ENCODE measurements around the gene DNAJC4.
"Not testable (repeated sequence)": the region's sequence is repeated elsewhere in the genome, so short reads cannot be mapped to it uniquely, and the experiment has no call there.

Gene DNAJC4

GRCh38 chr11:64246621-64246870 is 16.2 kb downstream of the DNAJC4 start:
- not testable (repeated sequence) for DNase-seq

- peak; percentile 75 for DNase-seq
Measured at GRCh38 chr11:64246871-64247728, 16.8 kb downstream of the DNAJC4 start, which contains the start of gene PPP1R14B. Gene PPP1R14B, minus strand, starts transcription at chr11:64246943. Its CDS starts 270 bp downstream, at chr11:64246673.

- DNase-seq: no peak
Measured at GRCh38 chr11:64247729-64248531, 17.6 kb downstream of the DNAJC4 start.

GRCh38 chr11:64248578-64248977 is 18.2 kb downstream of the DNAJC4 start:
- DNase-seq: no peak

GRCh38 chr11:64249038-64249437 is 18.7 kb downstream of the DNAJC4 start:
- no peak for DNase-seq

- DNase-seq: no peak
Measured at GRCh38 chr11:64249563-64250414, 19.4 kb downstream of the DNAJC4 start.

- DNase-seq: no peak
Measured at GRCh38 chr11:64250415-64251015, 20.2 kb downstream of the DNAJC4 start.

- DNase-seq: no peak
Measured at GRCh38 chr11:64251016-64251752, 20.8 kb downstream of the DNAJC4 start, which contains the start of gene PLCB3. Gene PLCB3, plus strand, starts transcription at chr11:64251530. Its CDS starts 120 bp downstream, at chr11:64251650.

- no peak for DNase-seq
Measured at GRCh38 chr11:64251753-64252002, 21.3 kb downstream of the DNAJC4 start.

GRCh38 chr11:64252003-64252872 is 21.9 kb downstream of the DNAJC4 start:
- no peak for DNase-seq

GRCh38 chr11:64253043-64253442 is 22.7 kb downstream of the DNAJC4 start:
- DNase-seq: no peak

GRCh38 chr11:64253481-64253880 is 23.1 kb downstream of the DNAJC4 start:
- no peak for DNase-seq

GRCh38 chr11:64254326-64254725 is 24.0 kb downstream of the DNAJC4 start:
- no peak for DNase-seq

- DNase-seq: no peak
Measured at GRCh38 chr11:64255135-64256128, 25.1 kb downstream of the DNAJC4 start.

GRCh38 chr11:64256300-64256699 is 26.0 kb downstream of the DNAJC4 start:
- DNase-seq: no peak

GRCh38 chr11:64258356-64258755 is 28.0 kb downstream of the DNAJC4 start:
- no peak for DNase-seq

- DNase-seq: no peak
Measured at GRCh38 chr11:64258946-64259532, 28.7 kb downstream of the DNAJC4 start.

- no peak for DNase-seq
Measured at GRCh38 chr11:64259533-64260067, 29.3 kb downstream of the DNAJC4 start.

- no peak for DNase-seq
Measured at GRCh38 chr11:64260147-64260708, 29.9 kb downstream of the DNAJC4 start.

Measured in NCI-H446 treated with DMSO at 0.1 percent for 48 hours (cell line).